Left ventricle myocardium inferior (tissue), 1 donor: Measurements from ENCODE around the gene KAZN. TPM values are rescaled to one million over a fixed set of nuclear protein-coding genes. Genes with fewer than 3 reads are reported as not detected.

ENCODE experiments used
- DNase-seq: peaks from one replicate; pipeline ENCODE4 v3.0.0-alpha.2; 2020
- H3K27ac ChIP-seq: fragments of 200-600 bp; replicated peaks from 2 replicates; pipeline ENCODE4 v1.8.0; 2021
- H3K27me3 ChIP-seq: fragments of 200-600 bp; 2 replicates; pipeline ENCODE4 v1.8.0; 2021; ENCODE audit warnings: low read depth
- H3K36me3 ChIP-seq: fragments of 200-600 bp; 2 replicates; pipeline ENCODE4 v1.8.0; 2021
- H3K4me1 ChIP-seq: fragments of 200-600 bp; 2 replicates; pipeline ENCODE4 v1.8.0; 2021
- H3K4me3 ChIP-seq: fragments of 200-600 bp; 2 replicates; pipeline ENCODE4 v1.8.0; 2021; ENCODE audit warnings: mild to moderate bottlenecking, moderate library complexity
- H3K9me3 ChIP-seq: fragments of 200-600 bp; replicated peaks from 2 replicates; pipeline ENCODE4 v1.8.0; 2021
- CTCF ChIP-seq: fragments of 200-600 bp; IDR thresholded peaks from 2 replicates; pipeline ENCODE4 v1.8.0; 2021; ENCODE audit warnings: antibody characterized with exemption, mild to moderate bottlenecking, borderline replicate concordance
- intact Hi-C: fragments of 100-400 bp; cut with micrococcal nuclease; formaldehyde crosslinking; loops from one replicate; pipeline ENCODE4 v1.11.0; 2022
- total RNA-seq: library from RNA; stranded (reverse); fragmentation: NEBNext Ultra II Directional; extraction: Animal tissue kit (Norgen Biotek cat#: 25700); gene quantifications from one replicate; pipeline ENCODE4 v1.2.1, GENCODE V29; 2021
- donor health status: DM: no; HTN: yes; CAD: no; lungs with severe emphysema.

KAZN gene
- total RNA-seq, 1 donor from 2014 or later, result 2.2 TPM

- Histone ChIP-seq H3K4me3 (no peak overlapping the region), H3K9me3 (no peaks in the 10 kb centered on the region), H3K27me3 (peaks cover 95% of the 10 kb centered on the region), H3K4me1 (no peaks in the 10 kb centered on the region), H3K27ac (no peak overlapping the region), H3K36me3 (no peaks in the 10 kb centered on the region)
- intact Hi-C loops, result no loop called here
- TF ChIP-seq CTCF, result no peak
- no peak for DNase-seq
Observed at GRCh38 chr1:14857436-14858195, 259.1 kb downstream of the KAZN start.

- no peak overlapping the region for H3K27ac ChIP-seq
- H3K27me3 ChIP-seq, result peaks cover 96% of the 10 kb centered on the region
- no peak overlapping the region for H3K4me3 ChIP-seq
- no peak for TF ChIP-seq CTCF
- H3K36me3 ChIP-seq, result no peaks in the 10 kb centered on the region
- intact Hi-C loops, result no loop called here
- H3K9me3 ChIP-seq, result no peaks in the 10 kb centered on the region
- DNase-seq, result no peak
- no peaks in the 10 kb centered on the region for H3K4me1 ChIP-seq
Observed at GRCh38 chr1:14862114-14862771, 263.8 kb downstream of the KAZN start.

- no peaks in the 10 kb centered on the region for H3K36me3 ChIP-seq
- no peak for TF ChIP-seq CTCF
- no peak for DNase-seq
- peaks cover 82% of the 10 kb centered on the region for H3K27me3 ChIP-seq
- H3K4me1 ChIP-seq, result no peaks in the 10 kb centered on the region
- no peak overlapping the region for H3K4me3 ChIP-seq
- H3K9me3 ChIP-seq, result no peaks in the 10 kb centered on the region
- intact Hi-C loops, result no loop called here
- H3K27ac ChIP-seq, result no peak overlapping the region
Observed at GRCh38 chr1:14865106-14865505, 266.6 kb downstream of the KAZN start.

GRCh38 chr1:14866911-14867612 is 268.6 kb downstream of the KAZN start:
- Histone ChIP-seq H3K9me3 (no peaks in the 10 kb centered on the region), H3K27ac (no peak overlapping the region)
- intact Hi-C loops, result no loop called here

GRCh38 chr1:14869187-14869586 is 270.7 kb downstream of the KAZN start:
- intact Hi-C loops, result no loop called here

More at GRCh38 chr1:14866911-14867612, 268.6 kb downstream of the KAZN start:
- Histone ChIP-seq H3K4me1 (no peaks in the 10 kb centered on the region), H3K36me3 (no peaks in the 10 kb centered on the region), H3K27me3 (peaks cover 68% of the 10 kb centered on the region), H3K4me3 (no peak overlapping the region)
- DNase-seq, result no peak
- no peak for TF ChIP-seq CTCF

More at GRCh38 chr1:14869187-14869586, 270.7 kb downstream of the KAZN start:
- Histone ChIP-seq H3K36me3 (no peaks in the 10 kb centered on the region), H3K9me3 (no peaks in the 10 kb centered on the region), H3K4me3 (no peak overlapping the region), H3K4me1 (no peaks in the 10 kb centered on the region), H3K27ac (no peak overlapping the region), H3K27me3 (peaks cover 61% of the 10 kb centered on the region)
- no peak for TF ChIP-seq CTCF
- DNase-seq, result no peak
